IMR-90 (cell line): ENCODE measurements around the gene GRIA4. TPM values are rescaled to one million over a fixed set of nuclear protein-coding genes. Genes with fewer than 3 reads are reported as not detected.

ENCODE experiments used
- ATAC-seq: fragments of 200-7000 bp; cut with Tn5 transposase; 2 replicates; pipeline ENCODE4 v1.9.1; 2020; ENCODE audit warnings: low read depth, mild to moderate bottlenecking, moderate library complexity
- BruUV-seq: library from RNA; stranded (reverse); fragments of 400-500 nt; replicated peaks from 2 replicates; lab custom pipeline; 2021; lab: Mats Ljungman, UMichigan
- CTCF ChIA-PET: fragments of 300-600 bp; formaldehyde crosslinking; extraction: SDS; loops from one replicate; lab custom pipeline; 2021; ENCODE audit warnings: antibody characterized with exemption; lab: Yijun Ruan, JAX
- POLR2A ChIA-PET: fragments of 300-600 bp; sonication (Branson Sonifier 250); formaldehyde crosslinking; loops from one replicate; lab custom pipeline; 2022; ENCODE audit warnings: antibody characterized with exemption; ENCODE audit not compliant: unreplicated experiment; lab: Charles Lee
- DNase-seq: peaks from one replicate; pipeline ENCODE4 v3.0.0; 2013
- H2AFZ ChIP-seq: replicated peaks from 2 replicates; pipeline ENCODE3; 2013; ENCODE audit warnings: low read length, mild to moderate bottlenecking; ENCODE audit not compliant: poor library complexity
- H2AK5ac ChIP-seq: 2 replicates; pipeline ENCODE4 v1.6.1; 2013; ENCODE audit warnings: low read depth, low read length, inconsistent platforms
- H2AK9ac ChIP-seq: replicated peaks from 2 replicates; pipeline ENCODE3; 2013; ENCODE audit warnings: mild to moderate bottlenecking, low read depth, low read length, moderate library complexity; ENCODE audit not compliant: poor library complexity
- H2BK120ac ChIP-seq: 2 replicates; pipeline ENCODE4 v1.6.1; 2013; ENCODE audit warnings: low read depth, low read length, inconsistent platforms
- H2BK15ac ChIP-seq: 3 replicates; pipeline ENCODE4 v1.6.1; 2013; ENCODE audit warnings: low read depth, low read length, inconsistent platforms
- H2BK20ac ChIP-seq: 2 replicates; pipeline ENCODE4 v1.6.1; 2013; ENCODE audit warnings: low read depth, mild to moderate bottlenecking, inconsistent platforms, low read length, moderate library complexity
- H2BK5ac ChIP-seq: 2 replicates; pipeline ENCODE4 v1.6.1; 2013; ENCODE audit warnings: mild to moderate bottlenecking, low read depth, low read length, inconsistent platforms; ENCODE audit not compliant: poor library complexity, severe bottlenecking
- H3K14ac ChIP-seq: replicated peaks from 2 replicates; pipeline ENCODE4 v1.6.1; 2013; ENCODE audit warnings: low read depth, low read length, inconsistent platforms
- H3K18ac ChIP-seq: 2 replicates; pipeline ENCODE4 v1.6.1; 2013; ENCODE audit warnings: low read depth, low read length, control low read depth
- H3K23ac ChIP-seq: 2 replicates; pipeline ENCODE4 v1.6.1; 2013; ENCODE audit warnings: low read depth, low read length, inconsistent platforms
- H3K27ac ChIP-seq: 2 replicates; pipeline ENCODE4 v1.5.1; 2013; ENCODE audit warnings: mild to moderate bottlenecking, control low read depth, low read length; ENCODE audit not compliant: insufficient read depth
- H3K27me3 ChIP-seq: 2 replicates; pipeline ENCODE4 v1.6.1; 2013; ENCODE audit warnings: low read length; ENCODE audit not compliant: control insufficient read depth, insufficient read depth
- H3K36me3 ChIP-seq: 2 replicates; pipeline ENCODE4 v1.6.1; 2013; ENCODE audit warnings: low read length, mixed read lengths; ENCODE audit not compliant: control insufficient read depth, insufficient read depth
- H3K4ac ChIP-seq: 2 replicates; pipeline ENCODE4 v1.6.1; 2013; ENCODE audit warnings: low read depth, low read length, inconsistent platforms
- H3K4me1 ChIP-seq: 2 replicates; pipeline ENCODE4 v1.6.1; 2013; ENCODE audit warnings: low read length, mixed read lengths; ENCODE audit not compliant: control insufficient read depth, insufficient read depth
- H3K4me2 ChIP-seq: 2 replicates; pipeline ENCODE4 v1.6.1; 2013; ENCODE audit warnings: low read depth, mild to moderate bottlenecking, control low read depth, low read length, moderate library complexity
- H3K4me3 ChIP-seq: 2 replicates; pipeline ENCODE4 v1.5.1; 2013; ENCODE audit warnings: low read depth, mild to moderate bottlenecking, control low read depth, low read length, moderate library complexity; ENCODE audit not compliant: insufficient read depth
- H3K56ac ChIP-seq: 2 replicates; pipeline ENCODE4 v1.6.1; 2013; ENCODE audit warnings: low read length, inconsistent platforms; ENCODE audit not compliant: insufficient read depth; ENCODE audit errors: extremely low read depth
- H3K79me1 ChIP-seq, 2 experiments: 2 replicates each; pipeline ENCODE4 v1.6.1; 2013; ENCODE audit warnings: low read length in 2 of 2, inconsistent platforms in 1 of 2, low read depth in 1 of 2
- H3K9ac ChIP-seq: 2 replicates; pipeline ENCODE4 v1.6.1; 2013; ENCODE audit warnings: low read depth, low read length, control low read depth
- H3K9me1 ChIP-seq: 2 replicates; pipeline ENCODE4 v1.6.1; 2013; ENCODE audit warnings: low read length, inconsistent platforms; ENCODE audit not compliant: insufficient read depth
- H3K9me3 ChIP-seq: 2 replicates; pipeline ENCODE4 v1.6.1; 2013; ENCODE audit warnings: low read length; ENCODE audit not compliant: control insufficient read depth, insufficient read depth
- H4K20me1 ChIP-seq: 2 replicates; pipeline ENCODE4 v1.6.1; 2013; ENCODE audit warnings: low read length, inconsistent platforms; ENCODE audit not compliant: insufficient read depth
- H4K5ac ChIP-seq: 2 replicates; pipeline ENCODE4 v1.6.1; 2013; ENCODE audit warnings: mild to moderate bottlenecking, low read depth, low read length, control low read depth
- H4K8ac ChIP-seq, 2 experiments: 2 replicates each; pipeline ENCODE4 v1.6.1; 2013; ENCODE audit warnings: low read depth in 2 of 2, low read length in 2 of 2, control low read depth in 1 of 2, inconsistent platforms in 1 of 2
- H4K91ac ChIP-seq: 2 replicates; pipeline ENCODE4 v1.6.1; 2013; ENCODE audit warnings: low read depth, low read length, inconsistent platforms; ENCODE audit not compliant: insufficient read depth
- BHLHE40 ChIP-seq: fragments of 150-350 bp; IDR thresholded peaks from 2 replicates; pipeline ENCODE4 v1.6.1; 2016; ENCODE audit warnings: mild to moderate bottlenecking, low read depth, low read length
- FOS ChIP-seq: fragments of 150-350 bp; IDR thresholded peaks from 2 replicates; pipeline ENCODE4 v1.6.1; 2016; ENCODE audit warnings: low read depth, low read length
- MAFK ChIP-seq: IDR thresholded peaks from 2 replicates; pipeline ENCODE4 v1.6.1; 2012; ENCODE audit warnings: low read depth, low read length, improper control_type of control experiment
- MAZ ChIP-seq: IDR thresholded peaks from 2 replicates; pipeline ENCODE4 v1.6.1; 2012; ENCODE audit warnings: low read depth, mild to moderate bottlenecking, low read length, improper control_type of control experiment, moderate library complexity, borderline replicate concordance
- MXI1 ChIP-seq: IDR thresholded peaks from 2 replicates; pipeline ENCODE4 v1.6.1; 2012; ENCODE audit warnings: low read depth, mild to moderate bottlenecking, low read length, moderate library complexity, borderline replicate concordance
- NFE2L2 ChIP-seq: fragments of 150-350 bp; IDR thresholded peaks from 2 replicates; pipeline ENCODE4 v1.6.1; 2016; ENCODE audit warnings: low read depth, mild to moderate bottlenecking, low read length
- POLR2A ChIP-seq: IDR thresholded peaks from 2 replicates; pipeline ENCODE4 v1.6.1; 2012; ENCODE audit warnings: mild to moderate bottlenecking, low read depth, low read length
- RAD21 ChIP-seq: IDR thresholded peaks from 2 replicates; pipeline ENCODE4 v1.6.1; 2012; ENCODE audit warnings: low read length, improper control_type of control experiment
- RCOR1 ChIP-seq: IDR thresholded peaks from 2 replicates; pipeline ENCODE4 v1.6.1; 2012; ENCODE audit warnings: mild to moderate bottlenecking, low read length, improper control_type of control experiment; ENCODE audit not compliant: insufficient replicate concordance
- RFX5 ChIP-seq: IDR thresholded peaks from 2 replicates; pipeline ENCODE4 v1.8.0; 2012; ENCODE audit warnings: low read depth, mild to moderate bottlenecking, low read length, moderate library complexity
- SMC3 ChIP-seq: fragments of 150-350 bp; IDR thresholded peaks from 2 replicates; pipeline ENCODE4 v1.6.1; 2016; ENCODE audit warnings: low read depth, mild to moderate bottlenecking, antibody characterized with exemption, low read length, moderate library complexity
- WGBS, 2 experiments: methylation state at CpG; one replicate each; pipeline versions ENCODE4 v1.1.5 to v1.1.7; 2013; ENCODE audit warnings: missing lambda C conversion rate in 2 of 2; ENCODE audit not compliant: insufficient read length in 1 of 2; ENCODE audit errors: extremely low coverage in 2 of 2; 5-methylcytosine and 5-hydroxymethylcytosine counted together
- dilution Hi-C: fragments of 300-500 bp; cut with HindIII; formaldehyde crosslinking; loops from one replicate; pipeline ENCODE4 v1.14.3; 2018; ENCODE audit warnings: low sequenced_read_pairs; ENCODE audit not compliant: unreplicated experiment
- in situ Hi-C: fragments of 300-500 bp; cut with MboI; formaldehyde crosslinking; loops from 3 replicates; pipeline ENCODE4 v1.14.3; 2019; ENCODE audit warnings: low sequenced_read_pairs, inconsistent platforms, mixed read lengths
- intact Hi-C: fragments of 100-400 bp; cut with micrococcal nuclease; formaldehyde crosslinking; loops from 2 replicates; pipeline ENCODE4 v1.10.0; 2022
- polyA plus RNA-seq, 3 experiments: library from polyadenylated mRNA; depleted of rRNA; stranded (reverse); fragments of >200 nt; gene quantifications; 2 replicates each; pipeline ENCODE4 v1.2.3, GENCODE V29; 2012; ENCODE audit warnings: low replicate concordance in 1 of 3
- total RNA-seq: library from RNA; depleted of rRNA; stranded (reverse); fragments of >200 nt; gene quantifications from 2 replicates; pipeline ENCODE4 v1.2.3, GENCODE V29; 2012
- TF ChIP-seq, protein P1 (sequence below): conservative IDR thresholded peaks from 2 replicates; pipeline ENCODE4 v1.5.1; 2012; ENCODE audit warnings: mild to moderate bottlenecking, low read depth, low read length, improper control_type of control experiment
- TF ChIP-seq, protein P2 (sequence below): fragments of 150-350 bp; IDR thresholded peaks from 2 replicates; pipeline ENCODE4 v1.6.1; 2017; ENCODE audit warnings: mild to moderate bottlenecking, antibody characterized with exemption, low read length, low read depth

Gene GRIA4
- total and polyA plus RNA-seq, 2 of the 4 experiments (the other 2 are of a cell fraction) = 0.36 to 1.0 TPM

DNA sequence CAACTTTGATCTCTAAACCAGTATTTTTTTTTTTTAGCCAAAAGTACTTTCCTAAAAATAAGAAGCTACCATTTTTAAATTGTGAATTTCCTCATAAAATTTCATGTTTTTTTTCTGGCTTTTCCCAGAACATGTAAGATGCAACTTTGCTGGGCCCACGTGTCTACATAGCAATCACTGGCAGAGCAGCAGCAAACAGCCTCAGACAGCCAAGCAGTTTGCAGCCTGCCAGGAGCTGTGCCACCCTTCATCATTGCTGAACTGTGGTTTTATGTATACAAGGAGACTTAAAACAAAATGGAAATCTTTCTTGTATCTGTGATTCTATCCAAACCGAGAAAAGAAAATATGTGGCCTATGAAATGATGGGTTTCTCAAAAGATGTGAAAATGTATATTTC lies 110.2 kb downstream of the GRIA4 start:
- no peak overlapping the region for H2BK20ac ChIP-seq
- no peak overlapping the region for H3K56ac ChIP-seq
- no peaks in the 10 kb centered on the region for H3K36me3 ChIP-seq
- no peak for DNase-seq
- H3K4me1 ChIP-seq = no peaks in the 10 kb centered on the region
- no peak overlapping the region for H2BK15ac ChIP-seq
- H4K5ac ChIP-seq = no peak overlapping the region
- no peak overlapping the region for H3K9ac ChIP-seq
- no peaks in the 10 kb centered on the region for H3K79me1 ChIP-seq
- no peak overlapping the region for H3K14ac ChIP-seq
- CTCF ChIA-PET = interaction anchor here (1.1 kb wide), 1 partner anchor 45 kb away, joined by 4 read pairs; no protein-coding TSS in a partner anchor
- H3K9me3 ChIP-seq = no peaks in the 10 kb centered on the region
- no peak overlapping the region for H4K91ac ChIP-seq
- WGBS, 2 experiments = no CpG with 5 or more reads among the region's 2 CpGs
- no peak overlapping the region for H3K4ac ChIP-seq
- dilution Hi-C loops = no loop called here
- H4K20me1 ChIP-seq = no peaks in the 10 kb centered on the region
- ATAC-seq = no peak
- no peak overlapping the region for H2BK120ac ChIP-seq
- H2AK5ac ChIP-seq = no peak overlapping the region
- no peak overlapping the region for H3K18ac ChIP-seq
- no peak overlapping the region for H2BK5ac ChIP-seq
- TF ChIP-seq FOS (no peak), MAFK (no peak), RCOR1 (no peak), BHLHE40 (no peak), RFX5 (no peak), SMC3 (no peak), NFE2L2 (no peak), RAD21 (no peak), MAZ (no peak), MXI1 (no peak), POLR2A (no peak)
- TF ChIP-seq, protein P1, sequence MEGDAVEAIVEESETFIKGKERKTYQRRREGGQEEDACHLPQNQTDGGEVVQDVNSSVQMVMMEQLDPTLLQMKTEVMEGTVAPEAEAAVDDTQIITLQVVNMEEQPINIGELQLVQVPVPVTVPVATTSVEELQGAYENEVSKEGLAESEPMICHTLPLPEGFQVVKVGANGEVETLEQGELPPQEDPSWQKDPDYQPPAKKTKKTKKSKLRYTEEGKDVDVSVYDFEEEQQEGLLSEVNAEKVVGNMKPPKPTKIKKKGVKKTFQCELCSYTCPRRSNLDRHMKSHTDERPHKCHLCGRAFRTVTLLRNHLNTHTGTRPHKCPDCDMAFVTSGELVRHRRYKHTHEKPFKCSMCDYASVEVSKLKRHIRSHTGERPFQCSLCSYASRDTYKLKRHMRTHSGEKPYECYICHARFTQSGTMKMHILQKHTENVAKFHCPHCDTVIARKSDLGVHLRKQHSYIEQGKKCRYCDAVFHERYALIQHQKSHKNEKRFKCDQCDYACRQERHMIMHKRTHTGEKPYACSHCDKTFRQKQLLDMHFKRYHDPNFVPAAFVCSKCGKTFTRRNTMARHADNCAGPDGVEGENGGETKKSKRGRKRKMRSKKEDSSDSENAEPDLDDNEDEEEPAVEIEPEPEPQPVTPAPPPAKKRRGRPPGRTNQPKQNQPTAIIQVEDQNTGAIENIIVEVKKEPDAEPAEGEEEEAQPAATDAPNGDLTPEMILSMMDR = no peak
- TF ChIP-seq, protein P2, sequence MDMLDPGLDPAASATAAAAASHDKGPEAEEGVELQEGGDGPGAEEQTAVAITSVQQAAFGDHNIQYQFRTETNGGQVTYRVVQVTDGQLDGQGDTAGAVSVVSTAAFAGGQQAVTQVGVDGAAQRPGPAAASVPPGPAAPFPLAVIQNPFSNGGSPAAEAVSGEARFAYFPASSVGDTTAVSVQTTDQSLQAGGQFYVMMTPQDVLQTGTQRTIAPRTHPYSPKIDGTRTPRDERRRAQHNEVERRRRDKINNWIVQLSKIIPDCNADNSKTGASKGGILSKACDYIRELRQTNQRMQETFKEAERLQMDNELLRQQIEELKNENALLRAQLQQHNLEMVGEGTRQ = no peak
- no peak overlapping the region for H2AFZ ChIP-seq
- no peak overlapping the region for H4K8ac ChIP-seq
- no peaks in the 10 kb centered on the region for H3K27me3 ChIP-seq
- no peak overlapping the region for H3K27ac ChIP-seq
- no peaks in the 10 kb centered on the region for H3K9me1 ChIP-seq
- POLR2A ChIA-PET = interaction anchor here (0.6 kb wide), 1 partner anchor 243 kb away, joined by 6 read pairs; no protein-coding TSS in a partner anchor
- intact Hi-C loops = no loop called here
- in situ Hi-C loops = no loop called here
- BruUV-seq = no TSS peak
- H3K23ac ChIP-seq = no peak overlapping the region
- H2AK9ac ChIP-seq = no peak overlapping the region
- H3K4me3 ChIP-seq = no peak overlapping the region
- no peak overlapping the region for H3K4me2 ChIP-seq
